B cell (primary cell): ENCODE data around the gene MOB1B.

ENCODE experiments used
- EZH2 ChIP-seq: IDR thresholded peaks from 2 replicates; pipeline ENCODE4 v1.6.1; 2012; ENCODE audit warnings: borderline replicate concordance, low read depth, mild to moderate bottlenecking, moderate library complexity, low read length; ENCODE audit not compliant: insufficient read depth, poor library complexity, severe bottlenecking
- TF ChIP-seq, protein P1 (sequence below): fragments of 200-600 bp; IDR thresholded peaks from one replicate; pipeline ENCODE4 v1.8.0; 2022; ENCODE audit warnings: antibody characterized with exemption, mild to moderate bottlenecking

DNA sequence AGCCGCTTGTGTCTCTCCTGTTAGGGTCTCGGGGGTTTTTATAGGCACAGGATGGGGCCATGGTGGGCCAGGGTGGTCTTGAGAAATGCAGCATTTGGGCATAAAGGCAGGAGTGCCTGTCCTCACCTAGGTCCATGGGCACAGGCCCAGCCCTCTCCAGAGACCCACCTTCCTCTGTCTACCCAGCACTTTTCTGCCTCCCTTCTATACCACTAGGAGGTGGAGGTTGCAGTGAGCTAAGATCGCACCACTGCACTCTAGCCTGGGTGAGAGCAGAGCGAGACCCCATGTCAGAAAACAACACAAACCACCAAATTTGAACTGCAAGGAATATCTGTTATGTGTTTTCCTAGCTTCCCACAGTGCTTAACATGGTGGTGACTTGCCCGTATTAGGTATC, 38.0 kb downstream of the MOB1B start:
- TF ChIP-seq, protein P1, sequence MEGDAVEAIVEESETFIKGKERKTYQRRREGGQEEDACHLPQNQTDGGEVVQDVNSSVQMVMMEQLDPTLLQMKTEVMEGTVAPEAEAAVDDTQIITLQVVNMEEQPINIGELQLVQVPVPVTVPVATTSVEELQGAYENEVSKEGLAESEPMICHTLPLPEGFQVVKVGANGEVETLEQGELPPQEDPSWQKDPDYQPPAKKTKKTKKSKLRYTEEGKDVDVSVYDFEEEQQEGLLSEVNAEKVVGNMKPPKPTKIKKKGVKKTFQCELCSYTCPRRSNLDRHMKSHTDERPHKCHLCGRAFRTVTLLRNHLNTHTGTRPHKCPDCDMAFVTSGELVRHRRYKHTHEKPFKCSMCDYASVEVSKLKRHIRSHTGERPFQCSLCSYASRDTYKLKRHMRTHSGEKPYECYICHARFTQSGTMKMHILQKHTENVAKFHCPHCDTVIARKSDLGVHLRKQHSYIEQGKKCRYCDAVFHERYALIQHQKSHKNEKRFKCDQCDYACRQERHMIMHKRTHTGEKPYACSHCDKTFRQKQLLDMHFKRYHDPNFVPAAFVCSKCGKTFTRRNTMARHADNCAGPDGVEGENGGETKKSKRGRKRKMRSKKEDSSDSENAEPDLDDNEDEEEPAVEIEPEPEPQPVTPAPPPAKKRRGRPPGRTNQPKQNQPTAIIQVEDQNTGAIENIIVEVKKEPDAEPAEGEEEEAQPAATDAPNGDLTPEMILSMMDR: no peak
- no peak for TF ChIP-seq EZH2
